ENCODE results near the gene METTL16.

GRCh38 chr17:2453866-2454265, 57.8 kb downstream of the METTL16 start:
- TF ChIP-seq CTCF (IDR thresholded peaks at IDR 0.05; ENCODE audit: control extremely low read depth in 1 of 3, insufficient read depth in 1 of 3, low read depth in 1 of 3, low read length in 3 of 3) (no peak), POLR2A (IDR thresholded peaks at IDR 0.05; ENCODE audit: control extremely low read depth in 1 of 2, low read depth in 2 of 2, low read length in 2 of 2) (no peak), JUN (IDR thresholded peaks at IDR 0.05; ENCODE audit: low read depth, low read length) (no peak), EZH2 (IDR thresholded peaks at IDR 0.05; ENCODE audit: low read depth, low read length, severe bottlenecking) (no peak), ATF2 (IDR thresholded peaks at IDR 0.05; ENCODE audit: low read length) (no peak), ATF3 (IDR thresholded peaks at IDR 0.05; ENCODE audit: insufficient read depth, low read depth, low read length) (no peak), POLR2AphosphoS5 (IDR thresholded peaks at IDR 0.05; ENCODE audit: low read depth, low read length) (no peak)
